ENCODE data around the gene TMEM120B.

Gene TMEM120B

DNA sequence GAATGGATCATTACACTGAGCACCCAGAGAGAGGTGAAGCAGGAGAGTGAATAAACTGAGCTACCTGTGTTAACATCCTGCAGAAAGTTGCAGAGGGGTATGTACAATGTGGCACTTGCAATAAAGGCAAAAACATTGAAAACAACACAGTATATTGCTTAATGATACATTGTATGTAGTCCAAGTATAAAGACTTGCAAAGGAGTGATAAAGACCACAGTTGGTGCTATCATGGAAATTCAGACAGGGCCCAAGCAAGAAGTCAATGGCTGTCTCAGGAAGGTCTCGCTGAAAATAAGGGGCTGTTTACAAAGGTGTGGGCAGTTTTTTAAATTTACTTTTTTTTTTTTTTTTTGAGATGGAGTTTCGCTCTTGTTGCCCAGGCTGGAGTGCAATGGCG lies 10.0 kb downstream of the TMEM120B start:
- no peak overlapping the region for H3K4me2 ChIP-seq (ENCODE audit: low read depth, low read length, poor library complexity, severe bottlenecking)
- H3K9me3 ChIP-seq (ENCODE audit: insufficient read depth, low read depth, low read length) = no peaks in the 10 kb centered on the region
- no peaks in the 10 kb centered on the region for H3K9me2 ChIP-seq (replicated peaks; ENCODE audit: low read depth, low read length)
- H3K36me3 ChIP-seq (ENCODE audit: insufficient read depth, low read length) = no peaks in the 10 kb centered on the region
- no peaks in the 10 kb centered on the region for H3K4me1 ChIP-seq (ENCODE audit: insufficient read depth, low read length, poor library complexity, severe bottlenecking)
- H2AFZ ChIP-seq (ENCODE audit: low read length) = no peak overlapping the region
- TF ChIP-seq CTCF (conservative IDR thresholded peaks at IDR 0.05; ENCODE audit: low read length) (no peak), EZH2phosphoT487 (IDR thresholded peaks at IDR 0.05; ENCODE audit: borderline replicate concordance) (no peak)
- no peaks in the 10 kb centered on the region for H3K27me3 ChIP-seq (ENCODE audit: insufficient read depth, low read length, poor library complexity, severe bottlenecking)
- no peaks in the 10 kb centered on the region for H4K20me1 ChIP-seq (ENCODE audit: insufficient read depth, low read length, poor library complexity, severe bottlenecking)
- H3K9ac ChIP-seq (ENCODE audit: low read depth, low read length, poor library complexity, severe bottlenecking) = no peak overlapping the region
- no peaks in the 10 kb centered on the region for H3K79me2 ChIP-seq (ENCODE audit: insufficient read depth, low read length)
- no peak overlapping the region for H3K4me3 ChIP-seq (ENCODE audit: low read length, poor library complexity, severe bottlenecking)
- H3F3A ChIP-seq (ENCODE audit: low read depth) = no peaks in the 10 kb centered on the region

- H3K4me1 ChIP-seq (ENCODE audit: insufficient read depth, low read length, poor library complexity, severe bottlenecking) = no peaks in the 10 kb centered on the region
- no peaks in the 10 kb centered on the region for H3F3A ChIP-seq (ENCODE audit: low read depth)
- no peaks in the 10 kb centered on the region for H3K36me3 ChIP-seq (ENCODE audit: insufficient read depth, low read length)
- no peaks in the 10 kb centered on the region for H3K9me2 ChIP-seq (replicated peaks; ENCODE audit: low read depth, low read length)
- H4K20me1 ChIP-seq (ENCODE audit: insufficient read depth, low read length, poor library complexity, severe bottlenecking) = no peaks in the 10 kb centered on the region
- no peaks in the 10 kb centered on the region for H3K79me2 ChIP-seq (ENCODE audit: insufficient read depth, low read length)
- no peak overlapping the region for H3K9ac ChIP-seq (ENCODE audit: low read depth, low read length, poor library complexity, severe bottlenecking)
- TF ChIP-seq CTCF (conservative IDR thresholded peaks at IDR 0.05; ENCODE audit: low read length) = no peak
- TF ChIP-seq EZH2phosphoT487 (IDR thresholded peaks at IDR 0.05; ENCODE audit: borderline replicate concordance) = no peak
- no peak overlapping the region for H3K4me3 ChIP-seq (ENCODE audit: low read length, poor library complexity, severe bottlenecking)
- no peaks in the 10 kb centered on the region for H3K9me3 ChIP-seq (ENCODE audit: insufficient read depth, low read depth, low read length)
- H3K27me3 ChIP-seq (ENCODE audit: insufficient read depth, low read length, poor library complexity, severe bottlenecking) = no peaks in the 10 kb centered on the region
- no peak overlapping the region for H3K4me2 ChIP-seq (ENCODE audit: low read depth, low read length, poor library complexity, severe bottlenecking)
- H2AFZ ChIP-seq (ENCODE audit: low read length) = no peak overlapping the region
Measured at GRCh38 chr12:121723200-121723599, 10.6 kb downstream of the TMEM120B start.

DNA sequence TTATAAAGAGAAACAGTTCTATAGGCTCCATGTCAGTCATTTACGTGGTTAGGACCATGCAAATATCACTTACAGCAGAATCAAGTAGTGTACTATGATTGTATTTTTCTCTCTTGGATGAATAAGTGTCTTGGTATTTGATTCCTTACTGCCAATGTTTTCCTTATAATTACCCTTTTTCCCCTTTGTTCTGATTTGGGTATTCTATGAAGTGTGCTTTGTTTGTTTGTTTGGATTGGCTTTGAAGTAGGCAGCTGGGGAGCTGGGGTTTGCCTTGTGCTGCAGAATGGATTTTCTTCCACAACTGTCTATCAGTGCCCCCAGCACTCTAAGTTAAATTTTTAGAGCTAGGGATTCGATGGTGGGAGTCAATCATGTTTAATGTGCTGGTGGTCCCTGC lies 12.4 kb downstream of the TMEM120B start:
- Histone ChIP-seq H3K4me2 (ENCODE audit: low read depth, low read length, poor library complexity, severe bottlenecking) (no peak overlapping the region), H4K20me1 (ENCODE audit: insufficient read depth, low read length, poor library complexity, severe bottlenecking) (no peaks in the 10 kb centered on the region)

More for the DNA sequence above, 12.4 kb downstream of the TMEM120B start:
- no peaks in the 10 kb centered on the region for H3K9me3 ChIP-seq (ENCODE audit: insufficient read depth, low read depth, low read length)
- TF ChIP-seq CTCF (conservative IDR thresholded peaks at IDR 0.05; ENCODE audit: low read length) (no peak), EZH2phosphoT487 (IDR thresholded peaks at IDR 0.05; ENCODE audit: borderline replicate concordance) (no peak)
- no peaks in the 10 kb centered on the region for H3F3A ChIP-seq (ENCODE audit: low read depth)
- H3K4me1 ChIP-seq (ENCODE audit: insufficient read depth, low read length, poor library complexity, severe bottlenecking) = no peaks in the 10 kb centered on the region
- no peaks in the 10 kb centered on the region for H3K36me3 ChIP-seq (ENCODE audit: insufficient read depth, low read length)
- H3K4me3 ChIP-seq (ENCODE audit: low read length, poor library complexity, severe bottlenecking) = no peak overlapping the region
- H2AFZ ChIP-seq (ENCODE audit: low read length) = no peak overlapping the region
- H3K79me2 ChIP-seq (ENCODE audit: insufficient read depth, low read length) = no peaks in the 10 kb centered on the region
- no peaks in the 10 kb centered on the region for H3K27me3 ChIP-seq (ENCODE audit: insufficient read depth, low read length, poor library complexity, severe bottlenecking)
- no peaks in the 10 kb centered on the region for H3K9me2 ChIP-seq (replicated peaks; ENCODE audit: low read depth, low read length)
- no peak overlapping the region for H3K9ac ChIP-seq (ENCODE audit: low read depth, low read length, poor library complexity, severe bottlenecking)
